ENCODE data around the gene MYCBP2.

- TF ChIP-seq CTCF (IDR thresholded peaks at IDR 0.05): no peak
- no peak for TF ChIP-seq POLR2A (IDR thresholded peaks at IDR 0.05)
Observed at GRCh38 chr13:77374786-77375185, 47.9 kb upstream of the MYCBP2 start.
